SH-SY5Y (cell line): ENCODE measurements around the gene PCDH9.

Source experiments
- GATA2 ChIP-seq: IDR thresholded peaks from 2 replicates; pipeline ENCODE4 v1.6.1; 2011; ENCODE audit warnings: mild to moderate bottlenecking, low read depth, low read length
- GATA3 ChIP-seq: IDR thresholded peaks from 2 replicates; pipeline ENCODE4 v1.6.1; 2011; ENCODE audit warnings: low read depth, mild to moderate bottlenecking, low read length, moderate library complexity

Gene PCDH9

GRCh38 chr13:66577358-66577757 is 652.8 kb downstream of the PCDH9 start:
- TF ChIP-seq GATA3 (no peak), GATA2 (no peak)

- TF ChIP-seq GATA2 (no peak), GATA3 (no peak)
Measured at GRCh38 chr13:66576381-66576780, 653.8 kb downstream of the PCDH9 start.

GRCh38 chr13:66574606-66575005 is 655.5 kb downstream of the PCDH9 start:
- TF ChIP-seq GATA3 = no peak
- TF ChIP-seq GATA2 = no peak

- TF ChIP-seq GATA3 (no peak), GATA2 (no peak)
Measured at GRCh38 chr13:66567899-66568612, 662.1 kb downstream of the PCDH9 start.

GRCh38 chr13:66565279-66565678 is 664.9 kb downstream of the PCDH9 start:
- TF ChIP-seq GATA3 (no peak), GATA2 (no peak)

- TF ChIP-seq GATA2 (no peak), GATA3 (no peak)
Measured at GRCh38 chr13:66563076-66563475, 667.1 kb downstream of the PCDH9 start.

- no peak for TF ChIP-seq GATA3
- no peak for TF ChIP-seq GATA2
Measured at GRCh38 chr13:66562054-66562453, 668.1 kb downstream of the PCDH9 start.

GRCh38 chr13:66560991-66561390 is 669.1 kb downstream of the PCDH9 start:
- TF ChIP-seq GATA2 (no peak), GATA3 (no peak)

- TF ChIP-seq GATA2 (no peak), GATA3 (no peak)
Measured at GRCh38 chr13:66560189-66560588, 669.9 kb downstream of the PCDH9 start.

- no peak for TF ChIP-seq GATA2
- no peak for TF ChIP-seq GATA3
Measured at GRCh38 chr13:66559093-66559492, 671.0 kb downstream of the PCDH9 start.

GRCh38 chr13:66558506-66558905 is 671.6 kb downstream of the PCDH9 start:
- TF ChIP-seq GATA3 (no peak), GATA2 (no peak)

GRCh38 chr13:66557357-66557756 is 672.8 kb downstream of the PCDH9 start:
- TF ChIP-seq GATA2 (no peak), GATA3 (no peak)

- no peak for TF ChIP-seq GATA3
- no peak for TF ChIP-seq GATA2
Measured at GRCh38 chr13:66556306-66556705, 673.8 kb downstream of the PCDH9 start.

- no peak for TF ChIP-seq GATA2
- TF ChIP-seq GATA3 = no peak
Measured at GRCh38 chr13:66553391-66553790, 676.7 kb downstream of the PCDH9 start.

GRCh38 chr13:66551128-66551527 is 679.0 kb downstream of the PCDH9 start:
- TF ChIP-seq GATA2 = no peak
- TF ChIP-seq GATA3 = no peak

- TF ChIP-seq GATA2 (no peak), GATA3 (no peak)
Measured at GRCh38 chr13:66547685-66548084, 682.5 kb downstream of the PCDH9 start.
